HG02623 (cell line): ENCODE data around the gene MCC.

Experiments used
- ATAC-seq: cut with Tn5 transposase; IDR thresholded peaks from one replicate; pipeline ENCODE4 v1.9.1; 2021; ENCODE audit warnings: moderate library complexity; ENCODE audit not compliant: unreplicated experiment

The MCC gene

DNA sequence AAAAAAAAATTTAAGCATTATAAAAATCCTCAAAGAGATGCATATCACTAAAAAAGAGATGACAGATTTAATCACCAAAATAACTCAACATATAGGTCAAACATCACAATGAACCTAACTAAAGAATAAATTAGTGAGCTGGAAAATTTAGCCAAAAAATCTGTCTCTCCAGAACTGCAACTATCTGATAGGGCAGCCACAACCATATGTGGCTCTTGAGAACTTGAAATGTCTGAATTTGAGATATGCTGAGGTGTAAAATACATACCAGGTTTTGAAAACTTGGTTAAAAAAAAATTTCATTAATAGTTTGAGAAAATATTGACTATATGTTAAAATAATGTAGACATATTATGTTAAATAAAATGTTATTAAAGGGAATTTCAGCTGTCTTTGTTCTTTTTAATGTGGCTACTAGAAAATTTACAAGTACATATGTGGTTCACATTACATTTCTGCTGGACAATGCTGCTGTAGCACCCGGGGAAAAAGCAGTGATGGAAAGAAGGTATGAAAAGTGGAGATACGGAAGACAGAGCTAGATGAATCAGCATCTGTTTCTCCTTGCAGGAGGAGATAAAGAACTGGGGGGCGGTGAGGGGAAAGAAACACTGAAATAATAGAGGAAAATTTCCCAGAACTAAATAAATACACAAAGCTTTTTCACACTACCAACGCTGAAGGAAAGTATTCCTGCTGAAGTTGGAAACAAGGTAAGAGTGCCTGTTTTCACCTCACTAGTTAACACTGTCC is 445.6 kb downstream of the MCC start:
- no peak for ATAC-seq

GRCh38 chr5:113040672-113041260 is 447.5 kb downstream of the MCC start:
- no peak for ATAC-seq

DNA sequence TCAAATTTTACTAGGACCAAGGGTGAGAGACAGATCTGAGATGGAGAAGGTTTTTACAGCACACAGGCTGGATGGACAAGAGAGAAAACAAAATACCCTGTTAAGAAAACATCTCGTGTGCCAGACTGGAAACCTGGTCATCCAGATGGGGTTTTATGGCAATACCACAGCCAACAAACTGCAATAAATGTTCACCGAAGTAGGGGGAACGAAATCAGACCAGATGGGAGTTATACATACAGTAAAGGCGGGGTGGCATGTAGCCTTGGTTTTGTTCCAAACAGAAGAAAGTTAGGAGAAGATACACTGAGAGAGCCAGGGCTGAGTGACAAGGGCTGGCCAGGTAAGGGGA is 448.3 kb downstream of the MCC start:
- no peak for ATAC-seq

DNA sequence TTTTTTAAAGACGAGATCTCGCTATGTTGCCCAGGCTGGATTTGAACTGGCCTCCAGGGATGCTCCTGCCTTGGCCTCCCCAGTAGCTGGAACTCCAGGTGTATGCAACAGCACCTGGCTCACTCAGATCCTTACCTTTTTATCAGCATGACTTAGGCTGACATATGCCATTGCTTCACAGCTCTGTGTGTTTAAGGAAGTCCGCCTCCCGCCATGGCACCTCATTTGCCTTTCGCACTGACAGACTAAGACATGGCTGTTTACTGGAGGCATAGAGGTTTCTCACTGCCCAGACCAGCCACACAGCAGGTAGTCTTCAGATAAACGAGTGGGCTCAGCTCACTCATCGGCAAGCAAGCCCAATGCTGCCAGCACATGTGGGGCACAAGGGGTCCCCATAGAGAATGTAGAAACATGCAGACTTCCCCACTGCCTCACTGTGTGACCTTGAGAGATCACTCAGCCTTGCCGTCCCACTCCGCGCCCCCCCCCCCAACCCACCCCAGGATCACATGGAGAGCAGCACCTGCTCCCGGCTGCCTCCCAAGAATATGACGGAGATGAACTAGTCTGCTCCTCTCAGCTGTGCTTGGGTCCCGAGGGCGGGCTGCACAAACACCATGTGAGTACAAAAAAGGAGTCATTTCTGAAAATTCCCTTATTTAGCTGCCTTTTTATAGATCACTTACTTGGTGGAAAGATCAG is 448.9 kb downstream of the MCC start:
- ATAC-seq, result no peak

- ATAC-seq, result no peak
Measured at GRCh38 chr5:113038714-113039113, 449.5 kb downstream of the MCC start.

- ATAC-seq, result no peak
Measured at GRCh38 chr5:113038136-113038535, 450.1 kb downstream of the MCC start.

DNA sequence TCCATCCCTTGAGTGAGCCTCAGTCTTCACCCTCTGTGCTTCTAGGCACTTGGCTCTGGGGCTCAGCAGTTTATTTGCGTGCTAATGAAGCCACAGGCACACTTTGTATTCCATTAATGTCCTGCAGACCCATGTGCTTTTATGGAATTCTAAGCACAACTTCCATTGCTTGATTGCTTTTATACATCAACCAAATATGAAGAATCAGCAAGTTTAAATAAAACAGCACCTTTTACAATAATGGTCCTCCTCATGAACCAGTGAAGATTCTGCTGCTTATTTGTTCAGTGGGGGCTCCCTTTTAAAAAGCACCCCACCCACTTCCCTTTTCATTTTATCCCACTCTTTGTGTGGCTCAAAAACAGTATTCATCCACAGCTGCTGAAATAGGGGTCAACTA is 451.4 kb downstream of the MCC start:
- ATAC-seq, result no peak

DNA sequence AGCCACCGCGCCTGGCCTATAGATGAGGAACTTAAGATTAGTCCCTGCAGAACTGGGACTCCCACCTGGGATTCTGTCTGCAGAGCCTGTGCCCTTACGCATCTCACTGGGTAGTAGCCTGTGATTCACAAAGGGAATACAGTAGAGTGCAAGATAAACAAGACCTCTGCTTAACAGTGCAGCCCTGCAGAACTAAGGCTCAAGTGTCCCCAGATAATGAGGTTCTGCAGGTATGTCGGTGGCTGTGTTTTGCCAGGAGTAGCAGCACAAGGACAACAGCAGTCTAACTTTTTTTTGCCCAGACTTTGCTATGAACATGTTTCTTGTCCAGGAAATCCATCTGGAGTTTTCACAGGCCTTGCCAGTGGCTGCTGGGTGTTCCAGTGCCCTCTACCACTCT is 451.9 kb downstream of the MCC start:
- ATAC-seq, result no peak

GRCh38 chr5:113035096-113035495 is 453.2 kb downstream of the MCC start:
- ATAC-seq, result no peak

DNA sequence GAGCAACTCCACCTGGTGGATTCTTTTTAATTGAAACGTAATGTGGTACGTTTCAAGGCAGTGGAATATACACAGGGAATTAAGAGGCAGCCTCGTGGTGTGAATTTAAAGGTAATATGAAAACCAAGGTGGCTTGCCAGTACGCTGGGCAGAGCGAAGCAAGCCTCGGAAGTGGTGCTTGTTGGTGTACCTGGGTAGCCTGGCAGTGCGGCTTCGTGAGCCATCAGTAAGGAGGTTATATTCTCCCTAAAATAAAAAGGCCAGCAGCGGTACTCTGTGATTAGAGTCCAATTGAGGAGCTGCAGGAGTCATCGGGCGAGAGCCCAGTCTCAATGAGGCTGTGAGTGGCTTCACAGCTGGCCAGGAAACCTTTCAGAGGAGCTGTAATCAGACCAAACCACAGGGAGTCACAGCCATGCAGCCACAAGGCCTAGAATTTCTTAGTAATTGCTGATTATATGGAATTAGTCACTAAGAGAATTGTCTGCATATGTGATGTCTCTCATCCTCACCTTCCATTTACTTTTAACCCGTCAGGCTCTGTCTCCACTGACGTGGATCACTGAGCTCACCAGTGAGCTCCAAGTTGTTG is 454.0 kb downstream of the MCC start:
- ATAC-seq, result no peak

GRCh38 chr5:113031557-113031956 is 456.7 kb downstream of the MCC start:
- no peak for ATAC-seq

DNA sequence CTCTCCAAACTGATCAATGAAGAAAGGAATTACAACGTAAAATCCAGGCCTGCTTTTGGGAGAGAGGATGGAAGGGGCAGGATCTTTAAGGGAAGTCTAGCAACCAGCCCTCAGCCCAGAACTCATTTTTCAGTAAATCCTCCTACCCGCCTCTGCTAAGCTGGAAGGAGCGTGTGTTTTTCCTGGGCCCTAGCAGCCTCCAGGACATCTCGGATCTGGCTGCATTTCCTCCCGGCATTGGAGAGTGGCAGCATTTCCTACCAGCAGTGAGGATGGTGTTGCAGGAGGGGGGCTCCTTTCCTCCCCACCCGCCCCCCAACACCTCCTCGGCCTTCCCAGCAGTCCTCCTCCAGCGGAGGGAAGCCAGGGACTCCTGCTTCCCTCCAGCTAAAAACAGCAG is 457.1 kb downstream of the MCC start:
- ATAC-seq, result no peak

GRCh38 chr5:113029614-113030013 is 458.6 kb downstream of the MCC start:
- ATAC-seq, result no peak

GRCh38 chr5:113027431-113027830 is 460.8 kb downstream of the MCC start:
- no peak for ATAC-seq

DNA sequence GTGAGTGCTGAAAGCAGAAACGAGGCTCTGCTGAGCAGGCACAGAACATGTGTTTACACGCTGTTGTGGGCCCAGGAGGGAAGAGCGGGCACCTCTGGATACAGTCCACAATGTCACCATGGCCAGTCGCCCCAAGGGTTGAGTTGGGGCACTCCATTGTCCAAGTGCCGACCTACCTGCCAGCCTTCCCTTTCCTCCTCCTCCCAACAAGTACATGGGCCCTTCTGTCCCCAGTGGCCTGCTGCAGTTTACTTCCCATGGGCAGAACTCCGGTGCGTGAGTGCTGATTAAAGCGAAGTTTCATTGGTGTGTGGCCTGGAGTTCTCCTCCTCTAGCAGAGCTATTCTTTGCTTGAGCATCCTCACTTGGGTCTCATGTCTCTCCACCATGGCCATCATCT is 461.2 kb downstream of the MCC start:
- ATAC-seq, result no peak

- ATAC-seq, result no peak
Measured at GRCh38 chr5:113026211-113026610, 462.0 kb downstream of the MCC start.

DNA sequence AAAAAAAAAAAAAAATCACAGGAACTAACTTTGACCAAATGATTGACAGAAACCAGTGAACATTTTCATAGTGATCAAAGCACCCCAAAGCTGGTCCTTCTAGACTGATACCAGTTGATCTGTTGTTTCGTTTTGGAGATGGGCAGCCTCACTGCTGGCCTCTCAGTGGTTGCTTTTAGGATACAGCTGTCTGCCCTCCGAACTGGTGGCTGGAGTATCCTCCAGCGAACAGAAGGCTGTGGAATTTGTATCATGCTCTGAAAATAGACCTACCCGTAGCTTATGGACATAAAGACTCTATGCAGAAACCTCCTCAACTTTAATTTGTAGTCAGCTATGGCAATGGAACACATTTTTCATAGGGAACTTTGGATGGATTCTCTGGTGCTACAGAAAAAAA is 462.7 kb downstream of the MCC start:
- no peak for ATAC-seq

- ATAC-seq, result no peak
Measured at GRCh38 chr5:113024076-113024697, 464.1 kb downstream of the MCC start.

DNA sequence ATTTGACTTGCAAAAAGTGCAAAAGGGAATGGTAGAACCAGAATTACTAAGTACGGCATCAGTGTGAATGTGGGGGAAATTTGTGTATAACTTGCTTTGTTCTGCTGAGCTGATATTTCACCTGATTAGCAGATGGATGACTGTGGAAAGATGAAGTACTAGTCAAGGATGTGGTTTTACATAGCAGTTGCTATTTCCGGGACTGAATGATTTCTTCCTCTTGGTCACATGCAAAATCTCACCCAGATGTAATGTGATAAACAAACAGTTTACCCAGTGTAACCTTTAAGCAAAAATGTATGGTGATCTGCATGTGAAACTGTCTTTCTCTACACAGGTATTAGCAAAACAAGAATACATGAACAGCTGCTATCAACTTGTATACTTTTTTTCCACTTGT is 465.6 kb downstream of the MCC start:
- peak; percentile 74 for ATAC-seq

DNA sequence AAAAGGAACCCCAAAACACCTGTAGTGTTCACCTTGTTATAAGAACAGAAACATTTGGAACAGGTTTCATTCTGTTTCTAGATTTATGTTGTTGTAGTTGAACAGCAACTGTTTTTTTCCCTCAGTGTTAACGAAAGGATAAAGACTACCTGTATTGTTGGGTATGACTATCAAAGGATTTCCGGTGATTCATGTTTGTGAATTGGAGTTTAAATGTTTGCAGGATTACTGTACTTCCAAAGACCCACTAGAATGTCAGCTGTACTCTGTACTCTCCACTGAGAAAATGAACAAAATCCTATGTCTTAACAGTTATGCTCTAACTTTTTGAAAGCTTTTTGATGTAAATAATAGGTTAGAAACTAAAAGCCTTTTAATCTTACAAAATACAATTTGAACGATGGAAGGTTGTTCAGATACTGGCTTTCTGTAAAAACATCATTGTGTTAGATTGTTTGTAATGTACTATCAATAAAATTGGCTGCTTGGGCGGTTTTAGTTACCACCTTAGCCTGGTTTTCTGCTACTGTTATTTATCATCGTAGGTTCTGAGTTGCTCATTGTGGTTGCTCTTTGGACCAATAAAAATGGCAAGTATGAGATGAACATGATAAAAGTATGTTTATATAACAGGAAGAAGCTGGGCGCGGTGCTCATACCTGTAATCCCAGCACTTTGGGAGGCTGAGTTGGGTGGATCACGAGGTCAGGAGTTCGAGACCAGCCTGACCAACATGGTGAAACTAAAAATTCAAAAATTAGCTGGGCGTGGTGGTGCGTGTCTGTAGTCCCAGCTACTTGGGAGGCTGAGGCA is 467.6 kb downstream of the MCC start:
- ATAC-seq, result no peak
